CD4-positive, alpha-beta T cell treated with Interleukin-4 for 4 hours (primary cell): ENCODE measurements around the gene PAQR7.

Experiments
- DNase-seq: peaks from one replicate; pipeline ENCODE4 v3.0.0-alpha.2; 2020

Gene PAQR7

GRCh38 chr1:25814549-25815087 is 60.9 kb downstream of the PAQR7 start:
- no peak for DNase-seq

- DNase-seq = no peak
Measured at GRCh38 chr1:25813734-25814471, 61.6 kb downstream of the PAQR7 start.

DNA sequence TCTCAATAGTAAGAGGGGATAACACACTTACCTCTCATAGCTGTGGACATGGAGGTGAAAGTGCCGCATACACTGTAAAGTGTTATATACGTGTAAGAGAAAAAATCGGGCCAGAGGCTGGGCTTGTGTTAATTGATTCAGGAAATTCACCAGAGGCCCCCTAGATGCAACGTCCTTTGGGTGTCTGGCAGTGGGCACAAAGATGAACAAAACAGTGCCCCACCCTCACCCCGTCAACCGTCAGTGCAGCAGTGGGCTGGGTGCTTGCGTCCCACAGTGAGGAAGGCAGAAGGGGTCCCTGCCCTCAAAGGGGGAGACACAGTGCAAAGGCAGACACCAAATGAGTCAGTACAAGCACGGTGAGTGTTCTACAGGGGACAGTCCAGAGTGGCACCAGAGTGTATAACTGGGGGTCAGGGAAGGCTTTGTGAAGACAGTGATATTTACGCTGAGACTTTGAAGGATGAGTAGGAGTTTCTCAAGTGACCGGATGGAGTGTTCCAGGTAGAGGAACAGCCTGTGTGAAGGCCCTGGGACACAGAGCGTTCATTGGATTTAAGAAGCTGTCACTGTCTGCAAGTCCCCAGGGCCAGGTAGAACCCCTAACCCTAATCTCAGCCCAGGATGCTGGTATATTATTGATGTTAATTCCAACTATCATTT is 62.3 kb downstream of the PAQR7 start:
- DNase-seq = no peak
